Panc1 (cell line): ENCODE results near the gene ELOB.

Source experiments
- CTCF ChIP-seq: fragments of 450-650 bp; IDR thresholded peaks from 2 replicates; pipeline ENCODE4 v1.5.1; 2017; ENCODE audit warnings: mild to moderate bottlenecking
- POLR2AphosphoS5 ChIP-seq: IDR thresholded peaks from 2 replicates; pipeline ENCODE4 v1.6.1; 2012; ENCODE audit warnings: mild to moderate bottlenecking, low read depth, low read length, moderate library complexity
- REST ChIP-seq, 2 experiments: IDR thresholded peaks; 2 replicates each; pipeline ENCODE4 v1.6.1; 2011 to 2012; ENCODE audit warnings: low read depth in 2 of 2, control low read depth in 1 of 2, low read length in 1 of 2, mild to moderate bottlenecking in 1 of 2, moderate library complexity in 1 of 2; ENCODE audit not compliant: insufficient read depth in 1 of 2

- TF ChIP-seq CTCF = no peak
- TF ChIP-seq POLR2AphosphoS5 = no peak
- TF ChIP-seq REST (IDR thresholded peaks at IDR 0.05; ENCODE audit: insufficient read depth in 1 of 2, low read depth in 2 of 2, low read length in 1 of 2) = no peak
Measured at GRCh38 chr16:2751577-2752034, 25.5 kb downstream of the ELOB start.
